ENCODE data around the gene EID2.

DNA sequence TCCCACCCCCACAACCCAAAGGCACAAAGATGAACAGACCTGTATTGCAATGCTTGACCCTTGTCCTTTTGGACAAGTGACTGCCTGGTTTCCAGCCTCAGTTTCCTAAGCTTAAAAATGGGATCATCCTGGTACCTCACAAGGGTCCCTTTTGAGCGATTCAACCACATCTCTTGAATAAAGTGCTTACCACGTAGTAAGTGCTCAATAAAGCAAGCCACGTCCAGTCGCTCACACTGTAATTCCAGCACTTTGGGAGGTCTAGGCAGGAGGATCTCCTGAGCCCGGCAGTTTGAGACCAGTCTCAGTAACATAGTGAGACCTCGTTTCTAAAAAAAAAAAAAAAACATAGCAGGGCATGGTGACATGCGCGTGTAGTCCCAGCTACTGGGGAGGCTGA is 40.0 kb downstream of the EID2 start:
- TF ChIP-seq ZBTB7A (IDR thresholded peaks at IDR 0.05; ENCODE audit: low read depth) (no peak), FOXM1 (IDR thresholded peaks at IDR 0.05; ENCODE audit: borderline replicate concordance, low read depth) (no peak), EP300 (IDR thresholded peaks at IDR 0.05; ENCODE audit: borderline replicate concordance) (no peak)
- TF ChIP-seq, protein P1, sequence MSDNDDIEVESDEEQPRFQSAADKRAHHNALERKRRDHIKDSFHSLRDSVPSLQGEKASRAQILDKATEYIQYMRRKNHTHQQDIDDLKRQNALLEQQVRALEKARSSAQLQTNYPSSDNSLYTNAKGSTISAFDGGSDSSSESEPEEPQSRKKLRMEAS (IDR thresholded peaks at IDR 0.05) = no peak
